ENCODE data around the gene SH3BP4.

The SH3BP4 gene

GRCh38 chr2:234992624-234993349 lies 41.0 kb downstream of the SH3BP4 start:
- peaks cover 20% of the 10 kb centered on the region for H3K27me3 ChIP-seq (ENCODE audit: insufficient read depth, low read length, poor library complexity)
- H3K36me3 ChIP-seq (ENCODE audit: insufficient read depth, low read length) = no peaks in the 10 kb centered on the region
- H3K9ac ChIP-seq (ENCODE audit: low read depth, low read length) = no peak overlapping the region
- DNase-seq (no peak), ATAC-seq (ENCODE audit: insufficient read depth, low read depth) (no peak)
- no peak overlapping the region for H3K27ac ChIP-seq (ENCODE audit: low read length)
- H4K20me1 ChIP-seq (ENCODE audit: insufficient read depth, low read length) = no peaks in the 10 kb centered on the region
- no peak overlapping the region for H3K4me2 ChIP-seq (ENCODE audit: insufficient read depth, low read length)
- H3K4me3 ChIP-seq (ENCODE audit: low read depth in 1 of 2, low read length in 2 of 2) = no peak overlapping the region
- TF ChIP-seq CTCF (IDR thresholded peaks at IDR 0.05; ENCODE audit: borderline replicate concordance, extremely low read depth, low read length, poor library complexity, severe bottlenecking) (no peak), EZH2 (IDR thresholded peaks at IDR 0.05; ENCODE audit: borderline replicate concordance, low read depth, low read length, severe bottlenecking) (no peak)
- H2AFZ ChIP-seq (ENCODE audit: low read depth, low read length) = no peak overlapping the region
- H3K79me2 ChIP-seq (ENCODE audit: insufficient read depth, low read length) = no peaks in the 10 kb centered on the region
- no peaks in the 10 kb centered on the region for H3K9me3 ChIP-seq (ENCODE audit: insufficient read depth, low read length, severe bottlenecking)
- no peaks in the 10 kb centered on the region for H3K4me1 ChIP-seq (ENCODE audit: insufficient read depth, low read length)

- ATAC-seq (ENCODE audit: insufficient read depth, low read depth) (no peak), DNase-seq (no peak)
- Histone ChIP-seq H3K4me2 (ENCODE audit: insufficient read depth, low read length) (no peak overlapping the region), H3K9me3 (ENCODE audit: insufficient read depth, low read length, severe bottlenecking) (no peaks in the 10 kb centered on the region), H3K27ac (ENCODE audit: low read length) (no peak overlapping the region), H3K4me3 (ENCODE audit: low read depth in 1 of 2, low read length in 2 of 2) (no peak overlapping the region), H3K9ac (ENCODE audit: low read depth, low read length) (no peak overlapping the region), H2AFZ (ENCODE audit: low read depth, low read length) (no peak overlapping the region), H3K27me3 (ENCODE audit: insufficient read depth, low read length, poor library complexity) (peaks cover 20% of the 10 kb centered on the region), H3K36me3 (ENCODE audit: insufficient read depth, low read length) (no peaks in the 10 kb centered on the region), H3K4me1 (ENCODE audit: insufficient read depth, low read length) (no peaks in the 10 kb centered on the region), H4K20me1 (ENCODE audit: insufficient read depth, low read length) (no peaks in the 10 kb centered on the region), H3K79me2 (ENCODE audit: insufficient read depth, low read length) (no peaks in the 10 kb centered on the region)
- no peak for TF ChIP-seq CTCF (IDR thresholded peaks at IDR 0.05; ENCODE audit: borderline replicate concordance, extremely low read depth, low read length, poor library complexity, severe bottlenecking)
- TF ChIP-seq EZH2 (IDR thresholded peaks at IDR 0.05; ENCODE audit: borderline replicate concordance, low read depth, low read length, severe bottlenecking) = no peak
Measured at GRCh38 chr2:234993541-234993981, 41.7 kb downstream of the SH3BP4 start.

- H3K36me3 ChIP-seq (ENCODE audit: insufficient read depth, low read length) = no peaks in the 10 kb centered on the region
- no peaks in the 10 kb centered on the region for H3K79me2 ChIP-seq (ENCODE audit: insufficient read depth, low read length)
- H3K9me3 ChIP-seq (ENCODE audit: insufficient read depth, low read length, severe bottlenecking) = no peaks in the 10 kb centered on the region
- H3K4me3 ChIP-seq (ENCODE audit: low read depth in 1 of 2, low read length in 2 of 2) = no peak overlapping the region
- H3K4me1 ChIP-seq (ENCODE audit: insufficient read depth, low read length) = no peaks in the 10 kb centered on the region
- TF ChIP-seq CTCF (IDR thresholded peaks at IDR 0.05; ENCODE audit: borderline replicate concordance, extremely low read depth, low read length, poor library complexity, severe bottlenecking) (no peak), EZH2 (IDR thresholded peaks at IDR 0.05; ENCODE audit: borderline replicate concordance, low read depth, low read length, severe bottlenecking) (no peak)
- DNase-seq = no peak
- no peaks in the 10 kb centered on the region for H4K20me1 ChIP-seq (ENCODE audit: insufficient read depth, low read length)
- no peak overlapping the region for H3K27ac ChIP-seq (ENCODE audit: low read length)
- no peak overlapping the region for H3K4me2 ChIP-seq (ENCODE audit: insufficient read depth, low read length)
- H3K9ac ChIP-seq (ENCODE audit: low read depth, low read length) = no peak overlapping the region
- H2AFZ ChIP-seq (ENCODE audit: low read depth, low read length) = no peak overlapping the region
- ATAC-seq (ENCODE audit: insufficient read depth, low read depth) = no peak
- H3K27me3 ChIP-seq (ENCODE audit: insufficient read depth, low read length, poor library complexity) = peaks cover 20% of the 10 kb centered on the region
Measured at GRCh38 chr2:234994438-234995321, 42.9 kb downstream of the SH3BP4 start.

All from DND-41 (cell line).